Right atrium auricular region (tissue), 2 donors: ENCODE measurements around the gene ESM1. TPM values are rescaled to one million over a fixed set of nuclear protein-coding genes. Genes with fewer than 3 reads are reported as not detected.

Experiments
- DNase-seq: peaks from one replicate; pipeline ENCODE4 v3.0.0-alpha.2; 2019; ENCODE audit warnings: low spot score
- H3K27ac ChIP-seq, 2 donors: fragments of 200-600 bp; sonication (generic); 1 replicate in 1 of 2; 2 replicates in 1 of 2; pipeline ENCODE4 v1.5.1; 2016 to 2019
- H3K27me3 ChIP-seq, 2 donors: fragments of 200-600 bp; sonication (generic); one replicate each; pipeline versions ENCODE4 v1.5.1 to v1.6.0; 2017 to 2019
- H3K36me3 ChIP-seq: fragments of 200-600 bp; sonication (generic); one replicate; pipeline ENCODE4 v1.5.1; 2016
- H3K4me1 ChIP-seq, 2 donors: fragments of 200-600 bp; sonication (generic); one replicate each; pipeline versions ENCODE4 v1.5.1 to v1.6.0; 2017 to 2019
- H3K4me3 ChIP-seq, 2 donors: fragments of 200-600 bp; sonication (generic); 1 replicate in 1 of 2; 2 replicates in 1 of 2; pipeline ENCODE4 v1.5.1; 2017 to 2019; ENCODE audit warnings: mild to moderate bottlenecking in 1 of 2, moderate library complexity in 1 of 2
- H3K9me3 ChIP-seq, 2 donors: fragments of 200-600 bp; sonication (generic); one replicate each; pipeline ENCODE4 v1.5.1; 2019
- CTCF ChIP-seq, 2 donors: fragments of 200-600 bp; sonication (generic); IDR thresholded peaks; one replicate each; pipeline ENCODE4 v1.5.1; 2019; ENCODE audit warnings: antibody characterized with exemption in 2 of 2
- total RNA-seq, 2 donors: library from RNA; depleted of rRNA; stranded (reverse); fragments of >200 nt; gene quantifications; one replicate each; pipeline ENCODE4 v1.1.0, GENCODE V29; 2016

The ESM1 gene
- total RNA-seq, 2 donors from 2014 or later: not detected

GRCh38 chr5:54942064-54942778 lies 43.2 kb downstream of the ESM1 start:
- H3K36me3 ChIP-seq: no peaks in the 10 kb centered on the region
- no peak overlapping the region for H3K27ac ChIP-seq
- H3K4me3 ChIP-seq: no peak overlapping the region
- no peaks in the 10 kb centered on the region for H3K9me3 ChIP-seq
- no peaks in the 10 kb centered on the region for H3K27me3 ChIP-seq
- no peaks in the 10 kb centered on the region for H3K4me1 ChIP-seq
- DNase-seq: no peak
- TF ChIP-seq CTCF (IDR thresholded peaks at IDR 0.05): no peak

GRCh38 chr5:54936201-54936600 lies 49.2 kb downstream of the ESM1 start:
- H3K27me3 ChIP-seq: no peaks in the 10 kb centered on the region
- no peak for TF ChIP-seq CTCF (IDR thresholded peaks at IDR 0.05)
- no peaks in the 10 kb centered on the region for H3K4me1 ChIP-seq
- H3K36me3 ChIP-seq: no peaks in the 10 kb centered on the region
- H3K4me3 ChIP-seq: no peak overlapping the region
- no peak for DNase-seq
- H3K27ac ChIP-seq: no peak overlapping the region
- H3K9me3 ChIP-seq: no peaks in the 10 kb centered on the region

- DNase-seq: no peak
- Histone ChIP-seq H3K36me3 (no peaks in the 10 kb centered on the region), H3K27ac (no peak overlapping the region), H3K4me3 (no peak overlapping the region), H3K4me1 (no peaks in the 10 kb centered on the region), H3K9me3 (no peaks in the 10 kb centered on the region), H3K27me3 (no peaks in the 10 kb centered on the region)
- TF ChIP-seq CTCF (IDR thresholded peaks at IDR 0.05): no peak
Observed at GRCh38 chr5:54932789-54933188, 52.6 kb downstream of the ESM1 start.

- DNase-seq: no peak
- no peaks in the 10 kb centered on the region for H3K4me1 ChIP-seq
Observed at GRCh38 chr5:54930736-54931135, 54.7 kb downstream of the ESM1 start.

More at GRCh38 chr5:54930736-54931135, 54.7 kb downstream of the ESM1 start:
- TF ChIP-seq CTCF (IDR thresholded peaks at IDR 0.05): no peak
- H3K27me3 ChIP-seq: no peaks in the 10 kb centered on the region
- no peaks in the 10 kb centered on the region for H3K36me3 ChIP-seq
- H3K9me3 ChIP-seq: peaks cover 0 to 9% of the 10 kb centered on the region in 2 donors
- no peak overlapping the region for H3K4me3 ChIP-seq
- H3K27ac ChIP-seq: no peak overlapping the region

Other genes starting within 250 kb of the ESM1 start
- gene GZMK, start 38.7 kb upstream of the ESM1 start, total RNA-seq: under 1 TPM in 1 of 2 donors, not detected in 1; 0.83 TPM
- gene GZMA, start 117.1 kb upstream of the ESM1 start, total RNA-seq: under 1 TPM in 1 of 2 donors, not detected in 1; 0.55 TPM
- gene GPX8, start 174.6 kb upstream of the ESM1 start, total RNA-seq: 10 to 100 TPM; 15.7 to 17.5 TPM
- not detected for gene CDC20B, start 187.6 kb upstream of the ESM1 start, total RNA-seq
- not detected for gene MCIDAS, start 241.7 kb upstream of the ESM1 start, total RNA-seq
- under 1 TPM in 1 of 2 donors, not detected in 1; 0.28 TPM for gene CCNO, start 248.0 kb upstream of the ESM1 start, total RNA-seq